Neutrophil (primary cell): Measurements from ENCODE around the gene NRG3.

Experiments
- H3K27ac ChIP-seq: fragments of 200-600 bp; sonication (generic); 2 replicates; pipeline ENCODE4 v1.5.1; 2016; ENCODE audit warnings: mild to moderate bottlenecking, moderate library complexity
- H3K27me3 ChIP-seq: fragments of 200-600 bp; sonication (generic); 2 replicates; pipeline ENCODE4 v1.6.0; 2016; ENCODE audit warnings: mild to moderate bottlenecking
- H3K36me3 ChIP-seq: fragments of 200-600 bp; sonication (generic); 2 replicates; pipeline ENCODE4 v1.5.1; 2017
- H3K4me1 ChIP-seq, 2 experiments: fragments of 200-600 bp in 1 of 2; sonication (generic) in 1 of 2; 1 replicate in 1 of 2; 2 replicates in 1 of 2; pipeline versions ENCODE4 v1.5.1 to v1.6.1; 2013 to 2016; ENCODE audit warnings: low read depth in 1 of 2, low read length in 1 of 2, mild to moderate bottlenecking in 1 of 2, moderate library complexity in 1 of 2; ENCODE audit not compliant: control insufficient read depth in 1 of 2, insufficient read depth in 1 of 2
- H3K4me3 ChIP-seq, 2 experiments: fragments of 200-600 bp in 1 of 2; sonication (generic) in 1 of 2; 1 replicate in 1 of 2; 2 replicates in 1 of 2; pipeline ENCODE4 v1.5.1; 2013 to 2016; ENCODE audit warnings: low read depth in 1 of 2, low read length in 1 of 2, mild to moderate bottlenecking in 1 of 2, moderate library complexity in 1 of 2
- H3K9me3 ChIP-seq: fragments of 200-600 bp; sonication (generic); 2 replicates; pipeline ENCODE4 v1.5.1; 2016
- CTCF ChIP-seq: fragments of 200-600 bp; sonication (generic); IDR thresholded peaks from 2 replicates; pipeline ENCODE4 v1.5.1; 2016; ENCODE audit warnings: antibody characterized with exemption

Gene NRG3

GRCh38 chr10:81885491-81885890 lies 10.5 kb downstream of the NRG3 start:
- H3K27me3 ChIP-seq: no peaks in the 10 kb centered on the region
- TF ChIP-seq CTCF: no peak
- H3K9me3 ChIP-seq: no peaks in the 10 kb centered on the region
- no peaks in the 10 kb centered on the region for H3K36me3 ChIP-seq
- H3K4me1 ChIP-seq: no peaks in the 10 kb centered on the region
- no peak overlapping the region for H3K4me3 ChIP-seq
- no peak overlapping the region for H3K27ac ChIP-seq

- TF ChIP-seq CTCF: no peak
- H3K27me3 ChIP-seq: no peaks in the 10 kb centered on the region
- no peak overlapping the region for H3K27ac ChIP-seq
- H3K36me3 ChIP-seq: no peaks in the 10 kb centered on the region
- no peak overlapping the region for H3K4me3 ChIP-seq
- no peaks in the 10 kb centered on the region for H3K9me3 ChIP-seq
- no peaks in the 10 kb centered on the region for H3K4me1 ChIP-seq
Measured at GRCh38 chr10:81886939-81887338, 11.9 kb downstream of the NRG3 start.

- Histone ChIP-seq H3K27ac (no peak overlapping the region), H3K9me3 (no peaks in the 10 kb centered on the region), H3K36me3 (no peaks in the 10 kb centered on the region), H3K4me3 (no peak overlapping the region), H3K4me1 (no peaks in the 10 kb centered on the region), H3K27me3 (no peaks in the 10 kb centered on the region)
- TF ChIP-seq CTCF: no peak
Measured at GRCh38 chr10:81889181-81889769, 14.3 kb downstream of the NRG3 start.

GRCh38 chr10:81894616-81895015 lies 19.6 kb downstream of the NRG3 start:
- no peaks in the 10 kb centered on the region for H3K27me3 ChIP-seq
- H3K4me1 ChIP-seq: no peaks in the 10 kb centered on the region
- TF ChIP-seq CTCF: no peak
- no peaks in the 10 kb centered on the region for H3K9me3 ChIP-seq
- H3K27ac ChIP-seq: no peak overlapping the region
- H3K36me3 ChIP-seq: no peaks in the 10 kb centered on the region
- H3K4me3 ChIP-seq: no peak overlapping the region

GRCh38 chr10:81898518-81898917 lies 23.5 kb downstream of the NRG3 start:
- no peaks in the 10 kb centered on the region for H3K4me1 ChIP-seq
- no peaks in the 10 kb centered on the region for H3K36me3 ChIP-seq
- H3K27me3 ChIP-seq: no peaks in the 10 kb centered on the region
- H3K4me3 ChIP-seq: no peak overlapping the region
- no peak overlapping the region for H3K27ac ChIP-seq
- H3K9me3 ChIP-seq: no peaks in the 10 kb centered on the region
- TF ChIP-seq CTCF: no peak

GRCh38 chr10:81900989-81901388 lies 26.0 kb downstream of the NRG3 start:
- TF ChIP-seq CTCF: no peak
- Histone ChIP-seq H3K27ac (no peak overlapping the region), H3K9me3 (no peaks in the 10 kb centered on the region), H3K4me1 (no peaks in the 10 kb centered on the region), H3K36me3 (no peaks in the 10 kb centered on the region), H3K4me3 (no peak overlapping the region), H3K27me3 (no peaks in the 10 kb centered on the region)
